GM18517 (cell line): ENCODE results near the gene PCDHGB3.
"Not testable (repeated sequence)": the region's sequence is repeated elsewhere in the genome, so short reads cannot be mapped to it uniquely, and the experiment has no call there.

Experiments
- ATAC-seq: cut with Tn5 transposase; IDR thresholded peaks from one replicate; pipeline ENCODE4 v1.9.1; 2021; ENCODE audit warnings: mild to moderate bottlenecking, moderate library complexity; ENCODE audit not compliant: unreplicated experiment

The PCDHGB3 gene

DNA sequence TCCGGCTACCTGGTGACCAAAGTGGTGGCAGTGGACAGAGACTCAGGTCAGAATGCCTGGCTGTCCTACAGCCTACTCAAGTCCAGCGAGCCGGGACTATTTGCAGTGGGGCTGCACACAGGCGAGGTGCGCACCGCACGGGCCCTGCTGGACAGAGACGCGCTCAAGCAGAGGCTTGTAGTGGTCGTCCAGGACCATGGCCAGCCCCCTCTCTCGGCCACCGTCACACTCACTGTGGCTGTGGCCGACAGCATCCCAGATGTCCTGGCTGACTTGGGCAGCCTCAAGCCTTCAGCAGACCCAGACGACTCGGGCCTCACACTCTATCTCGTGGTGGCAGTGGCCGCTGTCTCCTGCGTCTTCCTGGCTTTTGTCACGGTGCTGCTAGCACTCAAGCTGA, 13.1 kb upstream of the PCDHGB3 start:
- ATAC-seq, result no peak

DNA sequence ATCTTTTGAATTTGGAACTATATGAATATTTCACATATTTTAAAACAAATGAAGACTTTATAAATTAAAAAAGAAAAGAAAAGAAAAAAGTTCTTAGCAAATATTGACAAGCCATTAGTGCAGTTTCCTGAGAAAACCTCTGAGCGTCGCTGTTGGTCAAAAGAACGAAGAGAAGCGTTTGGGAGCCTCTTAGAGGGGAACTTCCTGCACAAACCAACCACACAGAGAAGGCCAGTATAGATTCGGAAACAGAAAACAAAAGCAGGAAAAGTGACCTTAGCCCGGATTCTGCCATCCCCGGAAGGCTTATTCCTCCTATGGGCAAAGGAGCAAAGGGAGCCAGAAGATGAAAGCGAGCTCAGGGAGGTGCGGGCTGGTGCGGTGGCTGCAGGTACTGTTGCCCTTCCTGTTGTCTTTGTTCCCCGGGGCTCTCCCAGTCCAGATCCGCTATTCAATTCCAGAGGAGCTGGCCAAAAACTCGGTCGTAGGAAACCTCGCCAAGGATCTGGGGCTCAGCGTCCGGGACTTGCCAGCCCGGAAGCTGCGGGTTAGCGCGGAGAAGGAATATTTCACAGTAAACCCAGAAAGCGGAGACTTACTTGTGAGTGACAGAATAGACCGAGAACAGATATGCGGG, 10.1 kb upstream of the PCDHGB3 start, which contains the start of gene PCDHGB2:
PCDHGB2 (plus strand) TSS at position 205 of the 637 bp plus-strand sequence; CDS start at position 347, 142 bp downstream.
- peak; percentile 56 for ATAC-seq

DNA sequence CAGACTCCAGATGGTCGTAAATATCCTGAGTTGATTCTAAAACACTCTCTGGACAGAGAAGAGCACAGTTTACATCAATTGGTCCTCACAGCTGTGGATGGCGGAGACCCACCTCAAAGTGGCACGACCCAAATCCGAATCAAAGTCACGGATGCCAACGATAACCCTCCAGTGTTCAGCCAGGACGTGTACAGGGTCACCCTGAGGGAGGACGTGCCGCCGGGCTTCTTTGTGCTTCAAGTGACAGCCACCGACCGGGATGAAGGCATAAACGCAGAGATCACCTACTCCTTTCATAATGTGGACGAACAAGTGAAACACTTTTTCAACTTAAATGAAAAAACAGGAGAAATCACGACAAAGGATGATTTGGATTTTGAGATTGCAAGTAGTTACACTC, 9.4 kb upstream of the PCDHGB3 start:
- no peak for ATAC-seq

DNA sequence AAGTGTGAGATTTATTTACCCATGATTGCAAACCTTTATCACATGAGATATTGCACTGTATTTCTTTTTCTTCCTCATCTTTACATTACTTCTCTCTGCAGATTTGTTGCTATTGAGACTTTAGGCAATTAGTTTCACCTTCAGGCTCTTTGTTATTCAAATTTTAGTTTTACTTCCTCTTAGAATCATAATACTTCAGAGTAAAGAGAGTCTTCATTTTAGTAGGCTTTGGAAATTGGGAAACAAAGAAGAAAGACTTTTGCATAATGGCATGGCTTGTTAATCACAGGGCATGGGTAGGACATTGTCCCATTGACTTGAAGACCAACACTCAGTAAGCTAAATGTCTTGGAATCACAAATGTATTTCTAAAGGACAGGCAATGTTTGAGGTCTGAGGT, 7.3 kb upstream of the PCDHGB3 start:
- ATAC-seq, result no peak

DNA sequence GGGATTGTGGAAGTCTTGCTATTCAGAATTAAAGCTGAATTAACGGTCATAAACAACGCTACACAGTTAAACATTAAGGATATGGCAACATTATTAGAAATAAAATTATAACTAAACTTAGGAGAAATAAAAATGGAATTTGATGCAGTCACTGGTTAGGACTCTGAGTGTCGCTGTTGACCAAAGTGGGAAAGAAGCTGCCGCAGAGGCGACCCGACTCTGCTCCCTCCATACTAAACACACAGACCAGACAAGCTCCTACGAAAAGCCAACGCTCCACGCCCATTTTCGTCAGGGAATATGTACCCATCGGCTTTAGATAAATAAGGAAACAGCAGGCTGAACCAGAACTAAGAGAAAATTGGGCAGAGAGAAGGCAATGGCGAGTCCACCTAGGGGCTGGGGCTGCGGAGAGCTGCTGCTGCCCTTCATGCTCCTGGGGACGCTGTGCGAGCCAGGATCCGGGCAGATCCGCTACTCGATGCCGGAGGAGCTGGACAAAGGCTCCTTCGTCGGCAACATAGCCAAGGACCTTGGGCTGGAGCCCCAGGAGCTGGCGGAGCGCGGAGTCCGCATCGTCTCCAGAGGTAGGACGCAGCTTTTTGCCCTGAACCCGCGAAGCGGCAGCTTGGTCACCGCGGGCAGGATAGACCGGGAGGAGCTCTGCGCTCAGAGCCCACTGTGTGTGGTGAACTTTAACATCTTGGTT, 5.9 kb upstream of the PCDHGB3 start, which contains the start of gene PCDHGA5:
PCDHGA5 (plus strand) TSS at position 211 of the 709 bp plus-strand sequence; CDS start at position 380, 169 bp downstream.
- no peak for ATAC-seq

DNA sequence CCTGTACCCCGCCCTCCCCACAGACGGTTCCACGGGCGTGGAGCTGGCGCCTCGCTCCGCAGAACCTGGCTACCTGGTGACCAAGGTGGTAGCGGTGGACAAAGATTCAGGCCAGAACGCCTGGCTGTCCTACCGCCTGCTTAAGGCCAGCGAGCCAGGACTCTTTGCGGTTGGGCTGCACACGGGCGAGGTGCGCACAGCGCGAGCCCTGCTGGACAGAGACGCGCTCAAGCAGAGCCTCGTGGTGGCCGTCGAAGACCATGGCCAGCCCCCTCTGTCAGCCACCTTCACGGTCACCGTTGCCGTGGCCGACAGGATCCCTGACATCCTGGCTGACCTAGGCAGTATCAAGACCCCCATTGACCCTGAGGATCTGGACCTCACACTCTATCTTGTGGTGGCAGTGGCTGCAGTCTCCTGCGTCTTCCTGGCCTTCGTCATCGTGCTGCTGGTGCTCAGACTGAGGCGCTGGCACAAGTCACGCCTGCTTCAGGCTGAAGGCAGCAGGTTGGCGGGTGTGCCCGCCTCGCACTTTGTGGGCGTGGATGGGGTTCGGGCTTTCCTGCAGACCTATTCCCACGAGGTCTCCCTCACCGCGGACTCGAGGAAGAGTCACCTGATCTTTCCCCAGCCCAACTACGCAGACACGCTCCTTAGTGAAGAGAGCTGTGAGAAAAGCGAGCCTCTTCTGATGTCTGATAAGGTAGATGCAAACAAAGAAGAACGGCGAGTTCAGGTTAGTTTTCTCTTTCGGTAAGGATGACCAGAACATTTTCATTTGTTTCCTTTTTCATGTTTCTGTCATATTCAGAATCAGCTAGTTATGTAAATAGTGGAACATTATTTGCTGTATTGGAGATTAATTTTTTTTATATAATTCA, 3.8 kb upstream of the PCDHGB3 start:
- ATAC-seq, result no peak

DNA sequence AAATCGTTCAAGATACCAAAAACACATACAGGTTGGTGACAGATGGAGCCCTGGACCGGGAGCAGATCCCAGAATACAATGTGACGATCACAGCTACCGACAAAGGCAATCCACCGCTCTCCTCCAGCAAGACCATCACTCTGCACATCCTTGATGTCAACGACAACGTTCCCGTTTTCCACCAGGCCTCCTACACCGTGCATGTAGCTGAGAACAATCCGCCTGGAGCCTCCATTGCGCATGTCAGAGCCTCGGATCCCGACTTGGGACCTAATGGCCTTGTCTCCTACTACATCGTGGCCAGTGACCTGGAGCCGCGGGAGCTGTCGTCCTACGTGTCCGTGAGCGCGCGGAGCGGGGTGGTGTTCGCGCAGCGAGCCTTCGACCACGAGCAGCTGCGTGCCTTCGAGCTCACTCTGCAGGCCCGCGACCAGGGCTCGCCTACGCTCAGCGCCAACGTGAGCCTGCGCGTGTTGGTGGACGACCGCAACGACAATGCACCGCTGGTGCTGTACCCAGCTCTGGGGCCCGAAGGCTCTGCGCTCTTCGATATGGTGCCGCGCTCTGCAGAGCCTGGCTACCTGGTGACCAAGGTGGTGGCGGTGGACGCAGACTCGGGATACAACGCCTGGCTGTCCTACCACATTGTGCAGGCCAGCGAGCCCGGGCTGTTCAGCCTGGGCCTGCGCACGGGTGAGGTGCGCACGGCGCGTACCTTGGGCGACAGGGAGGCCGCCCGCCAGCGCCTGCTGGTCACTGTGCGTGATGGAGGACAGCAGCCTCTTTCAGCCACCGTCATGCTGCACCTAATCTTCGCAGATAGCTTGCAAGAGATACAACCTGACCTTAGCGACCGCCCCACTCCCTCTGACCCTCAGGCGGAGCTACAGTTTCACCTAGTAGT, 1.8 kb downstream of the PCDHGB3 start:
- no peak for ATAC-seq

DNA sequence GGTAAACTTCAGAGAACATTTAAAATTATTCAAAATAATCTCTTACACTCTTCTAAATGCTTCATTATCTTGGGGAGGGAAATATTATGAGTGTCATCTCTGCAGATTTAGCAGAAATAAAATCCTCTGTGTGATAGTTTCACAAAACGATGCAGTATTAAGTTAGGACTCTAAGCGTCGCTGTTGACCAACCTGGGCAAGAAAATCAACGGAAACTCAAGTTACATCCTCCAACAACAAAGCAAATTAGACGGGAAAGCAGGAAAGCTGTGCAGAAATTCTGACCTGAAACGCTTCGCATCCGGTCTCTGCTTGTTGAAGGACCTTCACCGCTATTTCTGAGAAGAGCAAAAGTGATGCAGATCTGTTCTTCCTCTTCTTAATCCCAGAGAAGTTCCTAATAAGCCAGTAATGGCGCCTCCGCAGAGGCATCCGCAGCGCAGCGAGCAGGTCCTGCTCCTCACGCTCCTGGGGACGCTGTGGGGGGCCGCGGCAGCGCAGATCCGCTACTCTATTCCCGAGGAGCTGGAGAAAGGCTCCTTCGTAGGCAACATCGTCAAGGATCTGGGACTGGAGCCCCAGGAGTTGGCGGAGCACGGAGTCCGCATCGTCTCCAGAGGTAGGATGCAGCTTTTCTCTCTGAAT, 3.8 kb downstream of the PCDHGB3 start, which contains the start of gene PCDHGA6:
PCDHGA6 (plus strand) TSS at position 219 of the 645 bp plus-strand sequence; CDS start at position 412, 193 bp downstream.
- ATAC-seq, result no peak

DNA sequence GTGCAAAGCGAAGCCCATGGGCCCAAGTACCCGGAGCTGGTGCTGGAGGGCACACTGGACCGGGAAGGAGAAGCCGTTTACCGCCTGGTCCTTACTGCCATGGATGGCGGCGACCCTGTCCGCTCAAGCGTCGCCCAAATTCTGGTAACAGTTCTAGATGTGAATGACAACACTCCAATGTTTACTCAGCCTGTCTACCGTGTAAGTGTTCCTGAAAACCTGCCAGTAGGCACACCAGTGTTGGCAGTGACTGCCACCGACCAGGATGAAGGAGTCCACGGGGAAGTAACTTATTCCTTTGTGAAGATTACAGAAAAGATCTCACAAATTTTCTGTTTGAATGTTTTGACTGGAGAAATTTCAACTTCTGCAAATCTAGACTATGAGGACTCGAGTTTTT, 4.6 kb downstream of the PCDHGB3 start:
- ATAC-seq, result no peak

DNA sequence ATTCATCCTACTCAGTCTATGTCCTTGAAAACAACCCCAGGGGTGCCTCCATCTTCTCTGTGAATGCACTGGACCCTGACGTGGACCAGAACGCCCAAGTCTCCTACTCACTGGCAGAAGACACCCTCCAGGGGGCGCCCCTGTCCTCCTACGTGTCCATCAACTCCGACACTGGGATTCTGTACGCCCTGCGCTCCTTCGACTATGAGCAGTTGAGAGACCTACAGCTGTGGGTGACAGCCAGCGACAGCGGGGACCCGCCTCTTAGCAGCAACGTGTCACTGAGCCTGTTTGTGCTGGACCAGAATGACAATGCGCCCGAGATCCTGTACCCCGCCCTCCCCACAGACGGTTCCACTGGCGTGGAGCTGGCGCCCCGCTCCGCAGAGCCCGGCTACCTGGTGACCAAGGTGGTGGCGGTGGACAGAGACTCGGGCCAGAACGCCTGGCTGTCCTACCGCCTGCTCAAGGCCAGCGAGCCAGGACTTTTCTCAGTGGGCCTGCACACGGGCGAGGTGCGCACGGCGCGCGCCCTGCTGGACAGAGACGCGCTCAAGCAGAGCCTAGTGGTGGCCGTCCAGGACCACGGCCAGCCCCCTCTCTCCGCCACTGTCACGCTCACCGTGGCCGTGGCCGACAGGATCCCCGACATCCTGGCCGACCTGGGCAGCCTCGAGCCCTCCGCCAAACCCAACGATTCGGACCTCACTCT, 5.6 kb downstream of the PCDHGB3 start:
- not testable (repeated sequence) for ATAC-seq

DNA sequence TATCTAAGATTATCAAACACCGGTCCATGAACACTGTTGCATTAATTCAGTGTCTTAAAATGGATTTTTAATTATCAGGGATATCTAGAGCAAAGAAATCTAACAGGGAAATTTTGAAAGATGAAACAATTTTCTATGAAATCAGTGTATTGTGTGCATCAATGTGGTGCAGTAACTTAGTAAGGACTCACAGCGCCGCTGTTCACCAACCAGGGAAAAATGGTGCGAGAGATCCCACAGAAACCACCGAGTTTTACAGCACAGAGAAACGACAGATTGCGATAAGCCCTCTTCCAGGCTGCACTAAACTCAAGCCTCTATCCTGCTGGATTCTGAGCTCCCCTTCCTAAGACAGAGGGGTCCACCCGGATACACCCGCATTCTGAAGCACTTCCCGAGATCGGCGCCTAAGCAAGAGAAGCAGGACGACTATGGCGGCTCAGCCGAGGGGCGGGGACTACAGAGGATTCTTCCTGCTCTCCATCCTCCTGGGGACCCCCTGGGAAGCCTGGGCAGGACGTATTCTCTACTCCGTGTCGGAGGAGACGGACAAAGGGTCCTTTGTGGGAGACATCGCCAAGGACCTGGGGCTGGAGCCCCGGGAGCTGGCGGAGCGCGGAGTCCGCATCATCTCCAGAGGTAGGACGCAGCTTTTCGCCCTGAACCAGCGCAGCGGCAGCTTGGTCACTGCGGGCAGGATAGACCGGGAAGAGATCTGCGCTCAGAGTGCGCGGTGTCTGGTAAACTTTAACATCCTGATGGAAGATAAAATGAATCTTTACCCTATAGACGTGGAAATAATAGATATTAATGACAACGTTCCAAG, 12.6 kb downstream of the PCDHGB3 start, which contains the start of gene PCDHGA7:
PCDHGA7 (plus strand) TSS at position 274 of the 826 bp plus-strand sequence; CDS start at position 432, 158 bp downstream.
- no peak for ATAC-seq

DNA sequence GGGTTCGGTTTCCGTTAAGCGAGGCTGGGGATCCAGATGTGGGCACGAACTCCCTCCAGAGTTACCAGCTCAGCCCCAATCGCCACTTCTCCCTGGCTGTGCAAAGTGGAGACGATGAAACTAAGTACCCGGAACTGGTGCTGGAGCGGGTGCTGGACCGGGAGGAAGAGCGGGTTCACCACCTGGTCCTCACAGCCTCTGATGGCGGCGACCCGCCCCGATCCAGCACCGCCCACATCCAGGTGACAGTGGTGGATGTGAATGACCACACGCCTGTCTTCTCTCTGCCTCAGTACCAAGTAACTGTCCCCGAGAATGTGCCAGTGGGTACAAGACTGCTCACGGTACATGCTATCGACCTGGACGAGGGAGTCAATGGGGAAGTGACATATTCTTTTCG, 13.3 kb downstream of the PCDHGB3 start:
- no peak for ATAC-seq

DNA sequence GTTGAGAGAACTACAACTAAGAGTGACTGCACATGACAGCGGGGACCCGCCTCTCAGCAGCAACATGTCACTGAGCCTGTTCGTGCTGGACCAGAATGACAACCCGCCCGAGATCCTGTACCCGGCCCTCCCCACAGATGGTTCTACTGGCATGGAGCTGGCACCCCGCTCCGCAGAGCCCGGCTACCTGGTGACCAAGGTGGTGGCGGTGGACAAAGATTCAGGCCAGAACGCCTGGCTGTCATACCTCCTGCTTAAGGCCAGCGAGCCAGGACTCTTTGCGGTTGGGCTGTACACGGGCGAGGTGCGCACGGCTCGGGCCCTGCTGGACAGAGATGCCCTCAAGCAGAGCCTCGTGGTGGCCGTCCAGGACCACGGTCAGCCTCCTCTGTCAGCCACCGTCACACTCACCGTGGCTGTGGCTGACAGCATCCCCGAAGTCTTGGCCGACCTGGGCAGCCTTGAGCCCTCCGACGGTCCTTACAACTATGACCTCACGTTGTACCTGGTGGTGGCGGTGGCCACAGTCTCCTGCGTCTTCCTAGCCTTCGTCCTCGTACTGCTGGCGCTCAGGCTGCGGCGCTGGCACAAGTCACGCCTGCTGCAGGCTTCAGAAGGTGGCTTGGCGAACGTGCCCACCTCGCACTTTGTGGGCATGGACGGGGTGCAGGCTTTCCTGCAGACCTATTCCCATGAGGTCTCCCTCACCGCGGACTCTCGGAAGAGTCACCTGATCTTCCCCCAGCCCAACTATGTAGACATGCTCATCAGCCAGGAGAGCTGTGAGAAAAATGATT, 14.6 kb downstream of the PCDHGB3 start:
- ATAC-seq, result no peak

DNA sequence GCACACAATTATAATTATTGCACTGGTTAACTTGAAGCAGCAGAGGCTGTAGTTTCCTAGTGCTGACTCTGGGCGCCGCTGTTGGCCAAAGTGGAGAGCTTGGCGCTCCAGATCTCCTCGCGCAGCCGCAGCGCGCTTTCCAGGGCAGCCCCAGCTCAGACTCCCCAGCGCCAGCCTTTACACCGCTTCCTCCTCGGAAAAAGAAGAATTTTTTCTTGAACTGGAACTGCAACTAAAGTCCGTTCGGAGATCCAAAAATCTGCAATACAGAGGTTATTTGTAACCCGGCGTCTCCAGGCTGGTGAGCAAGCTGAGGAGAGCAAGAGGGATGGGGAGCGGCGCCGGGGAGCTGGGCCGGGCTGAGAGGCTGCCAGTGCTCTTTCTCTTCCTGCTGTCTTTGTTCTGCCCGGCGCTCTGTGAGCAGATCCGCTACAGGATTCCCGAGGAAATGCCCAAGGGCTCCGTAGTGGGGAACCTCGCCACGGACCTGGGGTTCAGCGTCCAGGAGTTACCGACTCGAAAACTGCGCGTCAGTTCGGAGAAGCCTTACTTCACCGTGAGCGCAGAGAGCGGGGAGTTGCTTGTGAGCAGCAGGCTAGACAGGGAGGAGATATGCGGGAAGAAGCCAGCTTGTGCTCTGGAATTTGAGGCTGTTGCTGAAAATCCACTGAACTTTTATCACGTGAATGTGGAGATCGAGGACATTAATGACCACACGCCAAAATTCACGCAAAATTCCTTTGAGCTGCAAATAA, 17.7 kb downstream of the PCDHGB3 start, which contains the start of gene PCDHGB4:
PCDHGB4 (plus strand) TSS at position 142 of the 755 bp plus-strand sequence; CDS start at position 329, 187 bp downstream.
- ATAC-seq, result not testable (repeated sequence)

DNA sequence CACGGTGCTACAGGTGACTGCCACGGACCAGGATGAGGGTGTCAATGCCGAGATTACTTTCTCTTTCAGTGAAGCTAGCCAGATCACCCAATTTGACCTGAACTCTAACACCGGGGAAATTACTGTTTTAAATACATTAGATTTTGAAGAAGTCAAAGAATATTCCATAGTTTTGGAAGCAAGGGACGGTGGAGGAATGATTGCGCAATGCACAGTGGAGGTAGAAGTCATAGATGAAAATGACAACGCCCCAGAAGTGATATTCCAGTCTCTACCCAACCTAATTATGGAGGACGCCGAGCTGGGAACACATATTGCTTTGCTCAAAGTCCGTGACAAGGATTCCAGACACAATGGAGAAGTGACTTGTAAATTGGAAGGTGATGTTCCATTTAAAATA, 18.6 kb downstream of the PCDHGB3 start:
- no peak for ATAC-seq
